Measurements from ENCODE around the gene ZNF414. TPM values are rescaled to one million over a fixed set of nuclear protein-coding genes. Genes with fewer than 3 reads are reported as not detected.

ZNF414 gene
- total and polyA plus RNA-seq, 9 of the 15 experiments (the other 6 are each of a cell fraction or from before 2014, with no cell fraction given) = 0.03 to 27.2 (median 2.2) TPM; not detected in 2

DNA sequence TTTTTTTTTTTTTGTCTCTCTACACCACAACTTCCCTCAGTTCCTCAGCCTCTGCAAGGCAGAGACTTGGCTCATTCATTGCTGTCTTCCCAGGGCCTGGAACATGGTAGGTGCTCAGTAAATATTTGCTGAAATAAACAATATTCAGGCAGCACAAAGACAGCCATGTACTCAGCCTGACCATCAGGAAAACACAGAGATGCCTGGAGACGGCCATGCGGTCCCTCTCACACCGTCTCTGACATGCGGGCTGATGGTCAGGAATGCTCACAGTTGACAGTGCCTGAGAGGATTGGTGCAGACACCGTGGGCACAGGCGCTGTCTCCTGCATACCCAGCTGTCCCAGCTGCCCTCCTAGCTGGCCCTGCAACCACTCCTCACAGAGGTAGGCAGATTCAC is 12.5 kb downstream of the ZNF414 start:
- Histone ChIP-seq H3K4me3 (no peak overlapping the region), H3K36me3 (ENCODE audit: control insufficient read depth, insufficient read depth, low read length) (no peaks in the 10 kb centered on the region), H3K9me1 (ENCODE audit: control insufficient read depth, insufficient read depth, low read length) (no peaks in the 10 kb centered on the region), H3K9ac (ENCODE audit: insufficient read depth in 1 of 2, low read depth in 2 of 2, low read length in 2 of 2) (peak overlapping the region in 1 of 2 experiments; percentile 68; a peak in 1 of 4 replicates), H3K79me2 (ENCODE audit: control insufficient read depth, insufficient read depth, low read length) (no peaks in the 10 kb centered on the region), H3K4me2 (ENCODE audit: insufficient read depth, low read length) (no peak overlapping the region), H3K27ac (ENCODE audit: extremely low read depth, low read depth, low read length) (no peak overlapping the region), H3K4me1 (replicated peaks in 1 of 2; ENCODE audit: control insufficient read depth in 2 of 2, insufficient read depth in 2 of 2, low read length in 2 of 2) (peaks cover 11 to 56% of the 10 kb centered on the region in 2 experiments; a peak in 4 of 5 replicates), H3K9me3 (replicated peaks; ENCODE audit: control insufficient read depth, insufficient read depth, low read depth, low read length) (no peaks in the 10 kb centered on the region), H2AFZ (ENCODE audit: low read depth, low read length) (no peak overlapping the region), H4K20me1 (replicated peaks; ENCODE audit: control insufficient read depth, insufficient read depth, low read length) (no peaks in the 10 kb centered on the region), H3K27me3 (ENCODE audit: control insufficient read depth in 2 of 2, insufficient read depth in 2 of 2, low read length in 2 of 2) (peaks cover 2 to 19% of the 10 kb centered on the region in 2 experiments; a peak in 4 of 5 replicates)
- FAIRE-seq (no peak), ATAC-seq (no peak), DNase-seq (ENCODE audit: extremely low read depth in 1 of 4, low spot score in 3 of 4) (no peak)
- in situ Hi-C loops (cut with MboI) = no loop called here
- ChIA-PET CTCF (ENCODE audit: low intra/inter-chr PET ratio) (no interaction called here), POLR2A (no interaction called here)
- 53% methylated on average over 5 of the region's 6 CpGs for WGBS (ENCODE audit: insufficient coverage, low coverage, missing lambda C conversion rate)
- TF ChIP-seq, protein P1, sequence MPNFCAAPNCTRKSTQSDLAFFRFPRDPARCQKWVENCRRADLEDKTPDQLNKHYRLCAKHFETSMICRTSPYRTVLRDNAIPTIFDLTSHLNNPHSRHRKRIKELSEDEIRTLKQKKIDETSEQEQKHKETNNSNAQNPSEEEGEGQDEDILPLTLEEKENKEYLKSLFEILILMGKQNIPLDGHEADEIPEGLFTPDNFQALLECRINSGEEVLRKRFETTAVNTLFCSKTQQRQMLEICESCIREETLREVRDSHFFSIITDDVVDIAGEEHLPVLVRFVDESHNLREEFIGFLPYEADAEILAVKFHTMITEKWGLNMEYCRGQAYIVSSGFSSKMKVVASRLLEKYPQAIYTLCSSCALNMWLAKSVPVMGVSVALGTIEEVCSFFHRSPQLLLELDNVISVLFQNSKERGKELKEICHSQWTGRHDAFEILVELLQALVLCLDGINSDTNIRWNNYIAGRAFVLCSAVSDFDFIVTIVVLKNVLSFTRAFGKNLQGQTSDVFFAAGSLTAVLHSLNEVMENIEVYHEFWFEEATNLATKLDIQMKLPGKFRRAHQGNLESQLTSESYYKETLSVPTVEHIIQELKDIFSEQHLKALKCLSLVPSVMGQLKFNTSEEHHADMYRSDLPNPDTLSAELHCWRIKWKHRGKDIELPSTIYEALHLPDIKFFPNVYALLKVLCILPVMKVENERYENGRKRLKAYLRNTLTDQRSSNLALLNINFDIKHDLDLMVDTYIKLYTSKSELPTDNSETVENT (CRISPR knock-in tag; IDR thresholded peaks at IDR 0.05) = no peak
- no peak for TF ChIP-seq NFRKB (IDR thresholded peaks at IDR 0.05; ENCODE audit: low read depth)
- no peak for TF ChIP-seq COPS2 (conservative IDR thresholded peaks at IDR 0.05)
- TF ChIP-seq ZNF239 (CRISPR knock-in tag; IDR thresholded peaks at IDR 0.05) = no peak
- TF ChIP-seq ZNF431 (CRISPR knock-in tag; IDR thresholded peaks at IDR 0.05) = no peak
- no peak for TF ChIP-seq ARHGAP35 (IDR thresholded peaks at IDR 0.05; ENCODE audit: partially characterized antibody)
- no peak for TF ChIP-seq ZNF444 (CRISPR knock-in tag; IDR thresholded peaks at IDR 0.05)
- intact Hi-C loops (cut with micrococcal nuclease) = no loop called here
- BruUV-seq (replicated peaks) = no TSS peak

Measured in K562 (cell line).